Fibroblast of the aortic adventitia (primary cell): Measurements from ENCODE around the gene MARCHF6. TPM values are rescaled to one million over a fixed set of nuclear protein-coding genes. Genes with fewer than 3 reads are reported as not detected.
"Not testable (repeated sequence)": the region's sequence is repeated elsewhere in the genome, so short reads cannot be mapped to it uniquely, and the experiment has no call there.

ENCODE experiments used
- DNase-seq: peaks from one replicate; pipeline ENCODE4 v3.0.0-alpha.2; 2010; ENCODE audit warnings: low read depth
- H3K4me3 ChIP-seq: 2 replicates; pipeline ENCODE4 v1.5.1; 2011; ENCODE audit warnings: low read depth, mild to moderate bottlenecking, control low read depth, low read length, moderate library complexity
- total RNA-seq: library from RNA; depleted of rRNA; stranded (reverse); fragments of >200 nt; gene quantifications from 2 replicates; pipeline ENCODE4 v1.2.3, GENCODE V29; 2012; ENCODE audit warnings: low replicate concordance
- TF ChIP-seq, protein P1 (sequence below): IDR thresholded peaks from 2 replicates; pipeline ENCODE4 v1.5.1; 2011; ENCODE audit warnings: mild to moderate bottlenecking, low read length, control low read depth, inconsistent platforms; ENCODE audit not compliant: insufficient read depth

Gene MARCHF6
- total RNA-seq, 1 donor, result 49.0 TPM

- H3K4me3 ChIP-seq, result peak within 1 kb of the TSS; percentile 76
- TF ChIP-seq, protein P1, sequence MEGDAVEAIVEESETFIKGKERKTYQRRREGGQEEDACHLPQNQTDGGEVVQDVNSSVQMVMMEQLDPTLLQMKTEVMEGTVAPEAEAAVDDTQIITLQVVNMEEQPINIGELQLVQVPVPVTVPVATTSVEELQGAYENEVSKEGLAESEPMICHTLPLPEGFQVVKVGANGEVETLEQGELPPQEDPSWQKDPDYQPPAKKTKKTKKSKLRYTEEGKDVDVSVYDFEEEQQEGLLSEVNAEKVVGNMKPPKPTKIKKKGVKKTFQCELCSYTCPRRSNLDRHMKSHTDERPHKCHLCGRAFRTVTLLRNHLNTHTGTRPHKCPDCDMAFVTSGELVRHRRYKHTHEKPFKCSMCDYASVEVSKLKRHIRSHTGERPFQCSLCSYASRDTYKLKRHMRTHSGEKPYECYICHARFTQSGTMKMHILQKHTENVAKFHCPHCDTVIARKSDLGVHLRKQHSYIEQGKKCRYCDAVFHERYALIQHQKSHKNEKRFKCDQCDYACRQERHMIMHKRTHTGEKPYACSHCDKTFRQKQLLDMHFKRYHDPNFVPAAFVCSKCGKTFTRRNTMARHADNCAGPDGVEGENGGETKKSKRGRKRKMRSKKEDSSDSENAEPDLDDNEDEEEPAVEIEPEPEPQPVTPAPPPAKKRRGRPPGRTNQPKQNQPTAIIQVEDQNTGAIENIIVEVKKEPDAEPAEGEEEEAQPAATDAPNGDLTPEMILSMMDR, result no peak
- peak; percentile 68 for DNase-seq
Measured at GRCh38 chr5:10307206-10308148, 46.0 kb upstream of the MARCHF6 start, which contains the start of gene CMBL. Gene CMBL, minus strand, starts transcription at chr5:10307902. Its CDS starts 17,140 bp downstream, at chr5:10290762.

GRCh38 chr5:10308844-10309243 lies 44.7 kb upstream of the MARCHF6 start:
- no peak for DNase-seq
- TF ChIP-seq, protein P1, result no peak
- H3K4me3 ChIP-seq, result no peak overlapping the region

GRCh38 chr5:10310066-10310779 lies 43.3 kb upstream of the MARCHF6 start:
- TF ChIP-seq, protein P1, result no peak
- no peak for DNase-seq
- H3K4me3 ChIP-seq, result no peak overlapping the region

DNA sequence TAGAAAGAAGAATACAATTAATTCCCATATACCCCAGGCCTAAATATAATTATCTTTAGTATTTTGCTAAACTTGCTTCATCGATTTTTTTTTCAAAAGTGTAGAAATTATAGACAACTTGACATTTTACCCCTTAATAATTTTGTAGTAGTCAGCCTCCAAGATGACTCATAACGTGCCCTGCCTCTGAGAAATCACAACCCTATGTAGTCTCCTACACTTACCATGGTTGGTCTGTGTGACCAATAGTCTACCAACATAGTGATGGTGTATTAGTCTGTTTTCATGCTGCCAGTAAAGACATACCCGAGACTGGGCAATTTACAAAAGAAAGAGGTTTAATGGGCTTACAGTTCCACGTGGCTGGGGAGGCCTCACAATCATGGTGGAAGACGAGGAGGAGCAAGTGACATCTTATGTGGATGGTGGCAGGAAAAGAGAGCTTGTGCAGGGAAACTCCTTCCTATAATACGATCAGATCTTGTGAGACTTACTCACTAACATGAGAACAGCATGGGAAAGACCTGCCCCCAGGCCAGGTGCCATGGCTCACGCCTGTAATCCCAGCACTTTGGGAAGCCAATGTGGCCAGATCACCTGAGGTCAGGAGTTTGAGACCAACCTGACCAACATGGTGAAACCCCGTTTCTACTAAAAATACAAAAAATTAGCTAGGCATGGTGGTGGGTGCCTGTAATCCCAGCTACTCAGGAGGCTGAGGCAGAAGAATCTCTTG lies 42.5 kb upstream of the MARCHF6 start:
- not testable (repeated sequence) for DNase-seq, H3K4me3 ChIP-seq

GRCh38 chr5:10311595-10312425 lies 41.7 kb upstream of the MARCHF6 start:
- TF ChIP-seq, protein P1, result no peak
- DNase-seq, result no peak
- no peak overlapping the region for H3K4me3 ChIP-seq

GRCh38 chr5:10315201-10315600 lies 38.3 kb upstream of the MARCHF6 start:
- TF ChIP-seq, protein P1, result no peak
- H3K4me3 ChIP-seq, result no peak overlapping the region
- DNase-seq, result no peak
